Breast epithelium (tissue), 3 donors: ENCODE data around the gene DGKI.

Experiments
- CTCF ChIP-seq, 3 donors: fragments of 450-650 bp; IDR thresholded peaks; one replicate each; pipeline ENCODE4 v1.5.1; 2016 to 2017; ENCODE audit warnings: antibody characterized with exemption in 3 of 3, mild to moderate bottlenecking in 3 of 3, moderate library complexity in 3 of 3
- POLR2AphosphoS5 ChIP-seq, 3 donors: sonication (generic); formaldehyde crosslinking; IDR thresholded peaks; one replicate each; pipeline ENCODE4 v1.6.1; 2017; ENCODE audit warnings: antibody characterized with exemption in 3 of 3

- TF ChIP-seq CTCF (IDR thresholded peaks at IDR 0.05), result no peak
- TF ChIP-seq POLR2AphosphoS5 (IDR thresholded peaks at IDR 0.05), result no peak
These were observed 429.3 kb downstream of the DGKI start for GRCh38 chr7:137417464-137417863.
